Body of pancreas (tissue), 4 donors: ENCODE results near the gene EYS. TPM values are rescaled to one million over a fixed set of nuclear protein-coding genes. Genes with fewer than 3 reads are reported as not detected.

Experiments
- ATAC-seq: fragments of 150-250 bp; one replicate; pipeline ENCODE4 v1.9.1; 2016
- DNase-seq, 4 donors: peaks; one replicate each; pipeline ENCODE4 v3.0.0-alpha.2; 2019
- H3K27ac ChIP-seq, 4 donors: fragments of 200-600 bp; sonication (generic); 1 replicate in 3 of 4; 2 replicates in 1 of 4; pipeline versions ENCODE4 v1.5.1 to v1.6.1; 2016 to 2019; ENCODE audit warnings: mild to moderate bottlenecking in 1 of 4, mixed read lengths in 1 of 4, moderate library complexity in 1 of 4
- H3K27me3 ChIP-seq, 2 donors: fragments of 200-600 bp; sonication (generic); one replicate each; pipeline ENCODE4 v1.6.0; 2016; ENCODE audit warnings: mild to moderate bottlenecking in 1 of 2
- H3K36me3 ChIP-seq, 2 donors: fragments of 200-600 bp; sonication (generic); replicated peaks in 1 of 2; 2 replicates each; pipeline ENCODE4 v1.5.1; 2016; ENCODE audit warnings: low read depth in 2 of 2; ENCODE audit not compliant: insufficient read depth in 1 of 2
- H3K4me1 ChIP-seq: fragments of 200-600 bp; sonication (generic); one replicate; pipeline ENCODE4 v1.6.0; 2016
- H3K4me3 ChIP-seq, 2 donors: fragments of 200-600 bp; sonication (generic); 1 replicate in 1 of 2; 2 replicates in 1 of 2; pipeline ENCODE4 v1.5.1; 2016 to 2019
- H3K9me3 ChIP-seq, 3 donors: fragments of 200-600 bp; sonication (generic); 1 replicate in 2 of 3; 2 replicates in 1 of 3; pipeline ENCODE4 v1.5.1; 2016
- POLR2A ChIP-seq, 3 donors: fragments of 450-650 bp; IDR thresholded peaks; one replicate each; pipeline ENCODE4 v1.6.1; 2016; ENCODE audit warnings: antibody characterized with exemption in 3 of 3, mild to moderate bottlenecking in 2 of 3
- WGBS, 2 donors: methylation state at CpG; one replicate each; pipeline ENCODE4 v1.1.5; 2017; 5-methylcytosine and 5-hydroxymethylcytosine counted together
- intact Hi-C: fragments of 100-400 bp; cut with DNase I; formaldehyde crosslinking; loops from one replicate; pipeline ENCODE4 v1.15.1; 2023
- total RNA-seq, 2 donors: library from RNA; depleted of rRNA; stranded (reverse); fragments of >200 nt; gene quantifications; one replicate each; pipeline ENCODE4 v1.1.0, GENCODE V29; 2016
- TF ChIP-seq, protein P1 (sequence below), 7 experiments: fragments of 450-650 bp in 4 of 7; fragments of 200-600 bp in 3 of 7; sonication (generic) in 3 of 7; IDR thresholded peaks; one replicate each; pipeline ENCODE4 v1.5.1; 2016 to 2019; ENCODE audit warnings: antibody characterized with exemption in 7 of 7

Gene EYS
- total RNA-seq, 2 donors from 2014 or later, result 0.26 TPM; not detected in 1

DNA sequence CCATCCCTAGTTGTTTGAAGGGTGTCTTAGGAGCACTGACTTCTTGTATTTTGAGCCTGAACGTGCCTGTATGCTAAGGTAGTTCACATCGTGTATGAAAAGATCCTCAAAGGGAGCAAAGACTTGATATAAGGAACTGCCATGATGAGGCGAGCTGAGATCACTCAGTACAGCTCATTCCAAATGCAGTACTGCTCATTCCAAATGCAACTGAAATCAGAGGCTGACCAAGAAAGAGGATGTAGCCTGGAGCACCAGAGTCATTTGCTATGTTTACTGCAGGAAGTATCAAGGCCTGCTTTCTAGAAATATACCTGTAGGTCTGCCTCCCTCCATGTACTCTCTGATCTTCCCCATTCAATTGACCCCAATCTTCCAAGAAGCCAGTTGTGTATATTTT lies 832.2 kb downstream of the EYS start:
- no peak overlapping the region for H3K4me3 ChIP-seq
- no peaks in the 10 kb centered on the region for H3K4me1 ChIP-seq
- no peak overlapping the region for H3K27ac ChIP-seq
- WGBS, 2 donors, result 79 to 86% methylated on average over 3 of the region's 3 CpGs
- DNase-seq (no peak), ATAC-seq (no peak)
- H3K36me3 ChIP-seq, result no peaks in the 10 kb centered on the region
- intact Hi-C loops, result no loop called here
- H3K27me3 ChIP-seq, result no peaks in the 10 kb centered on the region
- no peak for TF ChIP-seq POLR2A (IDR thresholded peaks at IDR 0.05)
- TF ChIP-seq, protein P1, sequence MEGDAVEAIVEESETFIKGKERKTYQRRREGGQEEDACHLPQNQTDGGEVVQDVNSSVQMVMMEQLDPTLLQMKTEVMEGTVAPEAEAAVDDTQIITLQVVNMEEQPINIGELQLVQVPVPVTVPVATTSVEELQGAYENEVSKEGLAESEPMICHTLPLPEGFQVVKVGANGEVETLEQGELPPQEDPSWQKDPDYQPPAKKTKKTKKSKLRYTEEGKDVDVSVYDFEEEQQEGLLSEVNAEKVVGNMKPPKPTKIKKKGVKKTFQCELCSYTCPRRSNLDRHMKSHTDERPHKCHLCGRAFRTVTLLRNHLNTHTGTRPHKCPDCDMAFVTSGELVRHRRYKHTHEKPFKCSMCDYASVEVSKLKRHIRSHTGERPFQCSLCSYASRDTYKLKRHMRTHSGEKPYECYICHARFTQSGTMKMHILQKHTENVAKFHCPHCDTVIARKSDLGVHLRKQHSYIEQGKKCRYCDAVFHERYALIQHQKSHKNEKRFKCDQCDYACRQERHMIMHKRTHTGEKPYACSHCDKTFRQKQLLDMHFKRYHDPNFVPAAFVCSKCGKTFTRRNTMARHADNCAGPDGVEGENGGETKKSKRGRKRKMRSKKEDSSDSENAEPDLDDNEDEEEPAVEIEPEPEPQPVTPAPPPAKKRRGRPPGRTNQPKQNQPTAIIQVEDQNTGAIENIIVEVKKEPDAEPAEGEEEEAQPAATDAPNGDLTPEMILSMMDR (IDR thresholded peaks at IDR 0.05), result no peak
- no peaks in the 10 kb centered on the region for H3K9me3 ChIP-seq

DNA sequence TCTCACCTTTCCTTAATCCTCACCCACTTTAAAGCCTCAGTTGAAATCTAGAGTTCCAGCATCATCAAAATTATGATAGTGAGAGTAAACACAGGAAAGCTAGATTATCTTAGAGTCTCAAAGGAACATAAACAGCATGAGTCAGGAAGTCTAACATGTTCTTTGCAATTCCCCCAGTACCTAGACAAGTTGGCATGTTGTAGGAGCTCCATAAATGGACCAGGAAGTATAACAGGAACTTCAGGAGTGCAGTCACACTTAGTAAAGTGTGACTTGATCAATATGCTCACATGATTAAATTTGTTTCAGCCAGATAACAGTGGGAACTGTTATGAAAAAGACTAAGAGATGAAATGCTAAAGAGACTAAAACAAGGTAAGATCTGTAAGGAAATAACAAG lies 834.4 kb downstream of the EYS start:
- H3K4me1 ChIP-seq, result no peaks in the 10 kb centered on the region
- H3K27ac ChIP-seq, result no peak overlapping the region
- DNase-seq (no peak), ATAC-seq (peak; percentile 52)
- no peak overlapping the region for H3K4me3 ChIP-seq
- no peak for TF ChIP-seq POLR2A (IDR thresholded peaks at IDR 0.05)
- TF ChIP-seq, protein P1 (IDR thresholded peaks at IDR 0.05), result no peak
- intact Hi-C loops, result no loop called here
- H3K9me3 ChIP-seq, result no peaks in the 10 kb centered on the region
- H3K36me3 ChIP-seq, result no peaks in the 10 kb centered on the region
- H3K27me3 ChIP-seq, result no peaks in the 10 kb centered on the region

DNA sequence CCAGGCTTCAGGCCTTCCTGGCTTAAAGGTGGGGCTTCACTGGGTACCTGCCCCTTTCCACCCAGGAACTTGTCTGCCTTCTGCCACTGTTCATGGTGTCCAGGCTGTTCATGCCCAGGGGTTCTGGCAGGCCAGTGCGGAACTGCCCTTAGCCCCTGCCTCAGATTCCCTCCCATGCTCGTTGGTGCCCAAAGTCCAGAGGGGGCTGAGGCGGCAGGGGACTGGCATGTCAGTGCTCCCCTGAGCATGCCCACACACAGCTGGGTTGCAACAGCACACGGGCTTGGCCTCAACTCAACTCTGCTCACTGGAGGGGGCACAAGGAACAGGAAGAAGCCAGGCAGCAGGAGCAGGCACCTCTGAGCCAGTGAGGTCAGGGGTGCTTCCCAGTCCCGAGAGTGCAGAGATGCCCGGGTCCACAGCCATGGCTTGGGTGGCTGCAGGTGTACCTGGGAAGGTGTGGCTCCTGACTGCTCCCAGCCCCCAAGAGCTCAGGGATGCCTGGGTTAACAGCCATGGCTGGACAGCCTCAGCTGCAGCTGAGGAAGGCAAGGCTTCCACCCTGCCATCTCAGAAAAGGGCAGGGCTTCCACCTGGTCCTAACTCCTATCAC lies 845.9 kb downstream of the EYS start:
- intact Hi-C loops, result no loop called here
- 67 to 81% methylated on average over 3 to 6 of the region's 6 CpGs for WGBS, 2 donors
- no peak overlapping the region for H3K27ac ChIP-seq
- H3K4me3 ChIP-seq, result no peak overlapping the region
- no peaks in the 10 kb centered on the region for H3K27me3 ChIP-seq
- DNase-seq (no peak), ATAC-seq (no peak)
- no peaks in the 10 kb centered on the region for H3K36me3 ChIP-seq
- TF ChIP-seq, protein P1 (IDR thresholded peaks at IDR 0.05), result no peak
- TF ChIP-seq POLR2A (IDR thresholded peaks at IDR 0.05), result no peak
- H3K9me3 ChIP-seq, result no peaks in the 10 kb centered on the region
- no peaks in the 10 kb centered on the region for H3K4me1 ChIP-seq

DNA sequence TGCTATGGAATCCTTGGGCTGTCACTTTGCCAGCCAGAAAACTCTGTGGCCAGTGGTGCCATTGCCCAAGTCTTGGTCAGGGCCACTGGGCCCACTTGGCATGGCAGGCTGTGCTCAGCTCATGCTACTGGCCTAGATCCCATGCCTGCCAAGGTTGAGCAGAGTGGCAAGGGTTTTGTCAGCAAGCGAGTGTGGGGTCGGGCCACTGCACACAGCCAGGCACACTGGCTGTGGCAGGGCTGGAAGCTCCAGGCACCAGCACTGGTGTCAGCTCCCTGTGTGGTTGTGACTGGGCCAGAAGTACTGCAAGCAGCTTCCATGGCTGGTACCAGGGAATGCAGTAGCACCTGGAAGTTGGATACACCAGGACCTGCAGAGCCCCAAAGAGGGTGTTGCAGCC lies 846.8 kb downstream of the EYS start:
- DNase-seq (no peak), ATAC-seq (no peak)
- no peak for TF ChIP-seq POLR2A (IDR thresholded peaks at IDR 0.05)
- TF ChIP-seq, protein P1 (IDR thresholded peaks at IDR 0.05), result no peak
- Histone ChIP-seq H3K9me3 (no peaks in the 10 kb centered on the region), H3K4me3 (no peak overlapping the region), H3K27me3 (no peaks in the 10 kb centered on the region), H3K27ac (no peak overlapping the region), H3K36me3 (no peaks in the 10 kb centered on the region), H3K4me1 (no peaks in the 10 kb centered on the region)
- WGBS, 2 donors, result 80 to 87% methylated on average over 1 to 2 of the region's 2 CpGs
- intact Hi-C loops, result no loop called here

DNA sequence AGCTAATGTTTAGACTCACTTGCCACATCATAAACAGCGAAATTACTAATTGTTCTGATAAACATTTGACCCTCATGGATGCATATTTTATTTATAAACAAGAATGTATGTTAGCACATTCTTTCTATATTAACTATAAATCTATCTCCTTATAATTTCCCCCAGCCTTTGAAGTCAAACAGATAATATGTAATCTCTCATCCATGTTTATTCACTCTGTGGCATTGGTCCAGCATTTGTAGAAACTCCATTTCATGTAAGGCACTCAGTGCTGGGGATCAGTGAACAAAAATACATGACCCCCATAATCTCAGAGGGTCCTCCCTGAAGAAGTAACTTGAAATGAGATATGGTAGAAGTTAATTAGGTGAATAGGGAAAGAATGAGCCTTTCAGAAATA lies 856.9 kb downstream of the EYS start:
- DNase-seq, result no peak
- Histone ChIP-seq H3K9me3 (no peaks in the 10 kb centered on the region), H3K4me1 (no peaks in the 10 kb centered on the region), H3K4me3 (no peak overlapping the region), H3K27me3 (no peaks in the 10 kb centered on the region), H3K27ac (no peak overlapping the region), H3K36me3 (no peaks in the 10 kb centered on the region)
- 89 to 96% methylated on average over 1 of the region's 1 CpG for whole genome bisulfite sequencing, 2 donors
- intact Hi-C loops, result no loop called here
- ATAC-seq, result no peak
- TF ChIP-seq POLR2A (IDR thresholded peaks at IDR 0.05), result no peak
- TF ChIP-seq, protein P1 (IDR thresholded peaks at IDR 0.05), result no peak
